ENCODE data around the gene SLC6A18. TPM values are rescaled to one million over a fixed set of nuclear protein-coding genes. Genes with fewer than 3 reads are reported as not detected.

SLC6A18 gene
- polyA plus RNA-seq, 1 donor (not counting 4 experiments of a cell fraction or from before 2014, with no cell fraction given) = not detected

DNA sequence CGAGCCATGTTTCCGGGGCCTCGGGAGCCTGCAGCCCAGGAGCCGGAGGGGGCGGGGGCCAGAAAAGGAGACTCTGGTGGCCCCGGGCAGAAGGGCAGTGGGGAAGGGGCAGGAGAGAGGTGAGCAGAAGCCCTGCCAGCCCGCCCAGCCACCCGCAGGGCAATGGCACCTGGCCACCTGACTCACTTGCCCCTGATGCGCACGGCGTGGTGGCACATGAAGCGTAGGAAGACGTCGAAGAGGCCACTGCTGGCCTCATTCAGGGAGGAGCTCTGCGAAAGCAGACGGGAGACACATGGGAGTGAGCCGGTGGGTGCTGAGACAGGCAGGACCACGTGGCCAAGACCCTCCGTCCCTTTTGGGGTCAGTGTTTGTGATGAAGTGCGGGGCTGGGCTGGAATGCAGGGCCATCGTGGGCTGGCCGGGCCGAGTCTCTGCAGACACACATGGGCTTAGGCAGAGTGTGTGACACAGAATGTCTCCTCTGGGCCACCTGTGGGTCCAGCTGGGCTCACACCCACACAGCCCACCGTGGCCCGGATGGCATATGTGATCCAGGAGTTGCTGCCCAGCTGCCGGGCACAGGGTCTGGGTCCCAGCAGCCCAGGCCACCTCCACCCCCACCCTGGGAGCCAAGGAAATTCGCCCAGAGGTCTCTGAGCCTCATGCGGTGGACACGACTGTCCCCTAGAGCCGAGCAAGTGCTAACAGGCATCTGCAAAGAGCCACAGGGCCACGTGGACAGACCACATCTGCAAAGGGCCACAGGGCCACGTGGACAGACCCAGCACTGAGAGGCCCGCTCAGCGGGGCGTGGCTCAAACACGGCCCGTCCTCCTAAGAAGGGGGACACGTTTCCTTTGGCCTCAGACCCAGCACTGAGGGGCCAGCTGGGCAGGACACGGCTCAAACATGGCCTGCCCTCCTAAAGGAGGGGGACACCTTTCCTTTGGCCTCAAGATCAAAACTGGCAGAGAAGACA lies 46.0 kb downstream of the SLC6A18 start:
- Histone ChIP-seq H3K27ac (ENCODE audit: control insufficient read depth, insufficient read depth, low read length) (no peak overlapping the region), H3K79me2 (ENCODE audit: control insufficient read depth, insufficient read depth, low read length) (no peaks in the 10 kb centered on the region), H3K9me3 (ENCODE audit: control insufficient read depth, low read depth, low read length) (peaks cover 3% of the 10 kb centered on the region), H3K9me1 (ENCODE audit: control insufficient read depth, extremely low read depth, insufficient read depth, low read length) (no peaks in the 10 kb centered on the region), H4K20me1 (ENCODE audit: control insufficient read depth, extremely low read depth, insufficient read depth, low read length) (no peaks in the 10 kb centered on the region), H3K4me2 (ENCODE audit: control insufficient read depth, extremely low read depth, insufficient read depth, low read depth, low read length) (no peak overlapping the region), H3K9ac (ENCODE audit: control insufficient read depth, extremely low read depth, insufficient read depth, low read length) (no peak overlapping the region), H3K4me1 (ENCODE audit: control insufficient read depth, extremely low read depth, insufficient read depth, low read length) (no peaks in the 10 kb centered on the region), H3K36me3 (ENCODE audit: control insufficient read depth in 2 of 2, extremely low read depth in 1 of 2, insufficient read depth in 2 of 2, low read length in 2 of 2) (no peaks in the 10 kb centered on the region), H2AFZ (ENCODE audit: control insufficient read depth, low read length) (no peak overlapping the region), H3K27me3 (ENCODE audit: control insufficient read depth, extremely low read depth, insufficient read depth, low read length) (no peaks in the 10 kb centered on the region), H3K4me3 (ENCODE audit: control insufficient read depth in 2 of 3, extremely low read depth in 1 of 3, insufficient read depth in 2 of 3, low read depth in 1 of 3, low read length in 3 of 3) (no peak overlapping the region)
- DNase-seq (ENCODE audit: low read depth, low spot score) (no peak), FAIRE-seq (no peak)
- TF ChIP-seq CTCF (optimal IDR thresholded peaks at IDR 0.05 in 1 of 3, IDR thresholded peaks at IDR 0.05 in 1 of 3, conservative IDR thresholded peaks at IDR 0.05 in 1 of 3; ENCODE audit: extremely low read depth in 1 of 3, insufficient read depth in 2 of 3, low read length in 3 of 3) (no peak), EZH2 (IDR thresholded peaks at IDR 0.05; ENCODE audit: low read length) (no peak)
- dilution Hi-C loops (cut with MboI; ENCODE audit: extremely low pct_ligation_motif_present, low sequenced_read_pairs) = no loop called here

GRCh38 chr5:1272201-1272600 lies 47.0 kb downstream of the SLC6A18 start:
- TF ChIP-seq EZH2 (IDR thresholded peaks at IDR 0.05; ENCODE audit: low read length) (no peak), CTCF (optimal IDR thresholded peaks at IDR 0.05 in 1 of 3, IDR thresholded peaks at IDR 0.05 in 1 of 3, conservative IDR thresholded peaks at IDR 0.05 in 1 of 3; ENCODE audit: extremely low read depth in 1 of 3, insufficient read depth in 2 of 3, low read length in 3 of 3) (no peak)

More at GRCh38 chr5:1272201-1272600, 47.0 kb downstream of the SLC6A18 start:
- Histone ChIP-seq H4K20me1 (ENCODE audit: control insufficient read depth, extremely low read depth, insufficient read depth, low read length) (no peaks in the 10 kb centered on the region), H3K79me2 (ENCODE audit: control insufficient read depth, insufficient read depth, low read length) (no peaks in the 10 kb centered on the region), H3K27me3 (ENCODE audit: control insufficient read depth, extremely low read depth, insufficient read depth, low read length) (no peaks in the 10 kb centered on the region), H3K4me1 (ENCODE audit: control insufficient read depth, extremely low read depth, insufficient read depth, low read length) (no peaks in the 10 kb centered on the region), H2AFZ (ENCODE audit: control insufficient read depth, low read length) (no peak overlapping the region), H3K27ac (ENCODE audit: control insufficient read depth, insufficient read depth, low read length) (no peak overlapping the region), H3K9me3 (ENCODE audit: control insufficient read depth, low read depth, low read length) (peaks cover 3% of the 10 kb centered on the region), H3K4me2 (ENCODE audit: control insufficient read depth, extremely low read depth, insufficient read depth, low read depth, low read length) (no peak overlapping the region), H3K4me3 (ENCODE audit: control insufficient read depth in 2 of 3, extremely low read depth in 1 of 3, insufficient read depth in 2 of 3, low read depth in 1 of 3, low read length in 3 of 3) (no peak overlapping the region), H3K9me1 (ENCODE audit: control insufficient read depth, extremely low read depth, insufficient read depth, low read length) (no peaks in the 10 kb centered on the region), H3K36me3 (ENCODE audit: control insufficient read depth in 2 of 2, extremely low read depth in 1 of 2, insufficient read depth in 2 of 2, low read length in 2 of 2) (no peaks in the 10 kb centered on the region), H3K9ac (ENCODE audit: control insufficient read depth, extremely low read depth, insufficient read depth, low read length) (no peak overlapping the region)
- DNase-seq (ENCODE audit: low read depth, low spot score) (no peak), FAIRE-seq (no peak)
- dilution Hi-C loops (cut with MboI; ENCODE audit: extremely low pct_ligation_motif_present, low sequenced_read_pairs) = no loop called here
